GM23338 (cell line): ENCODE data around the gene TAGLN2. TPM values are rescaled to one million over a fixed set of nuclear protein-coding genes. Genes with fewer than 3 reads are reported as not detected.
A peak's percentile ranks its signal among the peaks of the same experiment; 100 is the strongest.

ENCODE experiments used
- ATAC-seq: fragments of 200-7000 bp; cut with Tn5 transposase; 3 replicates; pipeline ENCODE4 v1.9.1; 2020
- DNase-seq: peaks from one replicate; pipeline ENCODE4 v3.0.0-alpha.2; 2015; ENCODE audit warnings: low spot score
- H2AFZ ChIP-seq: fragments of 200-600 bp; sonication (generic); 2 replicates; pipeline ENCODE4 v1.8.0; 2016; ENCODE audit warnings: antibody characterized with exemption, mild to moderate bottlenecking, moderate library complexity
- H3F3A ChIP-seq: fragments of 200-600 bp; sonication (generic); replicated peaks from 2 replicates; pipeline ENCODE4 v1.8.0; 2017; ENCODE audit warnings: antibody characterized with exemption, mixed run types, low read depth
- H3K27ac ChIP-seq: fragments of 200-600 bp; sonication (generic); 2 replicates; pipeline ENCODE4 v1.6.1; 2016; ENCODE audit warnings: low read depth
- H3K27me3 ChIP-seq: fragments of 200-600 bp; sonication (generic); 2 replicates; pipeline ENCODE4 v1.8.0; 2016; ENCODE audit warnings: mild to moderate bottlenecking, mixed run types, moderate library complexity; ENCODE audit not compliant: insufficient read depth
- H3K36me3 ChIP-seq: fragments of 200-600 bp; sonication (generic); 2 replicates; pipeline ENCODE4 v1.8.0; 2016; ENCODE audit warnings: mild to moderate bottlenecking; ENCODE audit not compliant: insufficient read depth
- H3K4me1 ChIP-seq: fragments of 200-600 bp; sonication (generic); 2 replicates; pipeline ENCODE4 v1.8.0; 2016; ENCODE audit warnings: mild to moderate bottlenecking, moderate library complexity; ENCODE audit not compliant: insufficient read depth
- H3K4me2 ChIP-seq: fragments of 200-600 bp; sonication (generic); 2 replicates; pipeline ENCODE4 v1.7.1; 2017; ENCODE audit warnings: mixed run types
- H3K4me3 ChIP-seq: fragments of 200-600 bp; sonication (generic); 2 replicates; pipeline ENCODE4 v1.6.1; 2016; ENCODE audit warnings: mixed run types
- H3K79me2 ChIP-seq: fragments of 200-600 bp; sonication (generic); replicated peaks from 2 replicates; pipeline ENCODE4 v1.8.0; 2017; ENCODE audit warnings: mild to moderate bottlenecking; ENCODE audit not compliant: insufficient read depth
- H3K9me2 ChIP-seq: fragments of 200-600 bp; sonication (generic); 2 replicates; pipeline ENCODE4 v1.8.0; 2017; ENCODE audit not compliant: insufficient read depth
- H4K20me1 ChIP-seq: fragments of 200-600 bp; sonication (generic); replicated peaks from 2 replicates; pipeline ENCODE4 v1.8.0; 2017; ENCODE audit warnings: mild to moderate bottlenecking; ENCODE audit not compliant: insufficient read depth
- H3K27ac Mint-ChIP-seq: 2 replicates; pipeline ENCODE4 v1.8.0; 2020; ENCODE audit warnings: inconsistent platforms, mild to moderate bottlenecking, moderate library complexity, mixed read lengths
- H3K27me3 Mint-ChIP-seq: 3 replicates; pipeline ENCODE4 v1.8.0; 2022; ENCODE audit warnings: low read depth, mild to moderate bottlenecking, moderate library complexity, mixed read lengths, inconsistent platforms; ENCODE audit not compliant: insufficient read depth, poor library complexity
- H3K36me3 Mint-ChIP-seq: 3 replicates; pipeline ENCODE4 v1.8.0; 2021; ENCODE audit warnings: low read depth, mild to moderate bottlenecking, inconsistent platforms, moderate library complexity, mixed read lengths
- H3K4me1 Mint-ChIP-seq: 3 replicates; pipeline ENCODE4 v1.8.0; 2020; ENCODE audit warnings: mild to moderate bottlenecking, inconsistent platforms, mixed read lengths
- H3K4me3 Mint-ChIP-seq: 3 replicates; pipeline ENCODE4 v1.8.0; 2021; ENCODE audit warnings: moderate library complexity, mild to moderate bottlenecking, inconsistent platforms, mixed read lengths
- H3K9me3 Mint-ChIP-seq: 3 replicates; pipeline ENCODE4 v1.8.0; 2020; ENCODE audit warnings: moderate library complexity, mild to moderate bottlenecking, inconsistent platforms, mixed read lengths
- CREB1 ChIP-seq: fragments of 250-450 bp; sonication (Bioruptor Pico); IDR thresholded peaks from 2 replicates; pipeline ENCODE4 v1.5.0; 2020; ENCODE audit warnings: low read depth, mild to moderate bottlenecking, moderate library complexity
- EZH2 ChIP-seq: fragments of 200-600 bp; sonication (generic); IDR thresholded peaks from one replicate; pipeline ENCODE4 v1.8.0; 2017; ENCODE audit warnings: antibody characterized with exemption, mild to moderate bottlenecking, low read depth; ENCODE audit not compliant: unreplicated experiment
- NANOG ChIP-seq: IDR thresholded peaks from 2 replicates; pipeline ENCODE4 v1.6.1; 2016; ENCODE audit warnings: antibody characterized with exemption, borderline replicate concordance
- POLR2AphosphoS5 ChIP-seq: IDR thresholded peaks from 2 replicates; pipeline ENCODE4 v1.6.1; 2016; ENCODE audit warnings: antibody characterized with exemption, low read depth
- ZNF331 ChIP-seq: fragments of 250-450 bp; sonication (Bioruptor Pico); IDR thresholded peaks from 2 replicates; pipeline ENCODE4 v1.5.0; 2020; ENCODE audit warnings: low read depth, mild to moderate bottlenecking, moderate library complexity
- polyA plus RNA-seq: library from polyadenylated mRNA; unstranded; fragments of >200 nt; fragmentation: Nextera tagmentation; extraction: Ambion mirVana; gene quantifications from 2 replicates; pipeline ENCODE4 v1.2.1, GENCODE V29; 2016
- total RNA-seq: library from RNA; depleted of rRNA; stranded (reverse); fragments of >200 nt; shearing (Covaris generic); gene quantifications from 2 replicates; pipeline ENCODE4 v1.2.3, GENCODE V29; 2014
- TF ChIP-seq, protein P1 (sequence below): IDR thresholded peaks from one replicate; pipeline ENCODE4 v1.6.1; 2018; ENCODE audit warnings: antibody characterized with exemption; ENCODE audit not compliant: unreplicated experiment
- TF ChIP-seq, protein P2 (sequence below): fragments of 250-450 bp; sonication (Bioruptor Pico); IDR thresholded peaks from 2 replicates; pipeline ENCODE4 v1.5.0; 2020; ENCODE audit warnings: mild to moderate bottlenecking, moderate library complexity

The TAGLN2 gene
- total and polyA plus RNA-seq, 2 experiments from 2014 or later = 58.2 to 60.1 TPM

DNA sequence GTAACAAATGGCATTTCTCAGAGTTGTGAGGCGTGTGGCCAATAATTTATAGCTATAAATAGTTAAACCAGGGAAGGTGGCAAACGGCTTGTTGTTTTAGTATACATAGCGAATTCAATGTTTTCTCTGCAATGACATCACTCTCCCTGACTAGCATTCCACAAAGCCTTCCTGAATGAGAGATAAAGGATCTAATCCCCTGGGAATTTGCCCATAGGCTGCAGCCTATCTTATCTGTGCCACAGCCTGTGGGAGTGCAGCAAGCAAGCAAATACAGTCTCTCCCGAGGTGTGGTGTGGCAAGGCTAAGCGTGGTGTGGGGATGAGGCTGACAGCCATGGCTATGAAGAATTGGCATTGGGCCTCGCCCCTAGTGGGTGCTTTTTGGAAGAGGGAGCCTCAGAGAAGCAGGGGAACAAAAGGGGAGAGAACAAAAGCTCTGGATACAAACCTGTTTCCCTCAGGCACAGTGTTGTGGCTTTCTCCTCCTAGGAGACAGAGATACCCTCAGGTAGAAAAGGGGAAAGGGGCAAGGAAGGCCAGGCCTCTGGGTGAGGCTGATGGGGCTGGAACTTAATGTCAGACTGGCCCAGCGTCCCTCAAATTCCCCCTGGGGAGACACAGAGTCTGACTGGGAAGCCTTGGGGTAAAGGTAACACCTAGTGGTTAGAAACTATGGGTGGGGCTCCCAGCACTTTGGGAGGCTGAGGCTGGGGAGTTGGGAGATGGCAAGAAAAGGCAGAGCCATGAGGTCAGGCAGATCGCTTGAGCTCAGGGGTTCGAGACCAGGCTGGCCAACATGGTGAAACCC lies 8.9 kb downstream of the TAGLN2 start:
- H3K4me1 Mint-ChIP-seq = peaks cover 45% of the 10 kb centered on the region
- no peaks in the 10 kb centered on the region for H3K36me3 ChIP-seq

GRCh38 chr1:159915571-159916241 lies 9.6 kb downstream of the TAGLN2 start:
- TF ChIP-seq ZNF331 (no peak), CREB1 (CRISPR knock-in tag) (no peak), NANOG (no peak), POLR2AphosphoS5 (no peak), EZH2 (no peak)
- TF ChIP-seq, protein P1, sequence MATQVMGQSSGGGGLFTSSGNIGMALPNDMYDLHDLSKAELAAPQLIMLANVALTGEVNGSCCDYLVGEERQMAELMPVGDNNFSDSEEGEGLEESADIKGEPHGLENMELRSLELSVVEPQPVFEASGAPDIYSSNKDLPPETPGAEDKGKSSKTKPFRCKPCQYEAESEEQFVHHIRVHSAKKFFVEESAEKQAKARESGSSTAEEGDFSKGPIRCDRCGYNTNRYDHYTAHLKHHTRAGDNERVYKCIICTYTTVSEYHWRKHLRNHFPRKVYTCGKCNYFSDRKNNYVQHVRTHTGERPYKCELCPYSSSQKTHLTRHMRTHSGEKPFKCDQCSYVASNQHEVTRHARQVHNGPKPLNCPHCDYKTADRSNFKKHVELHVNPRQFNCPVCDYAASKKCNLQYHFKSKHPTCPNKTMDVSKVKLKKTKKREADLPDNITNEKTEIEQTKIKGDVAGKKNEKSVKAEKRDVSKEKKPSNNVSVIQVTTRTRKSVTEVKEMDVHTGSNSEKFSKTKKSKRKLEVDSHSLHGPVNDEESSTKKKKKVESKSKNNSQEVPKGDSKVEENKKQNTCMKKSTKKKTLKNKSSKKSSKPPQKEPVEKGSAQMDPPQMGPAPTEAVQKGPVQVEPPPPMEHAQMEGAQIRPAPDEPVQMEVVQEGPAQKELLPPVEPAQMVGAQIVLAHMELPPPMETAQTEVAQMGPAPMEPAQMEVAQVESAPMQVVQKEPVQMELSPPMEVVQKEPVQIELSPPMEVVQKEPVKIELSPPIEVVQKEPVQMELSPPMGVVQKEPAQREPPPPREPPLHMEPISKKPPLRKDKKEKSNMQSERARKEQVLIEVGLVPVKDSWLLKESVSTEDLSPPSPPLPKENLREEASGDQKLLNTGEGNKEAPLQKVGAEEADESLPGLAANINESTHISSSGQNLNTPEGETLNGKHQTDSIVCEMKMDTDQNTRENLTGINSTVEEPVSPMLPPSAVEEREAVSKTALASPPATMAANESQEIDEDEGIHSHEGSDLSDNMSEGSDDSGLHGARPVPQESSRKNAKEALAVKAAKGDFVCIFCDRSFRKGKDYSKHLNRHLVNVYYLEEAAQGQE = no peak
- TF ChIP-seq, protein P2, sequence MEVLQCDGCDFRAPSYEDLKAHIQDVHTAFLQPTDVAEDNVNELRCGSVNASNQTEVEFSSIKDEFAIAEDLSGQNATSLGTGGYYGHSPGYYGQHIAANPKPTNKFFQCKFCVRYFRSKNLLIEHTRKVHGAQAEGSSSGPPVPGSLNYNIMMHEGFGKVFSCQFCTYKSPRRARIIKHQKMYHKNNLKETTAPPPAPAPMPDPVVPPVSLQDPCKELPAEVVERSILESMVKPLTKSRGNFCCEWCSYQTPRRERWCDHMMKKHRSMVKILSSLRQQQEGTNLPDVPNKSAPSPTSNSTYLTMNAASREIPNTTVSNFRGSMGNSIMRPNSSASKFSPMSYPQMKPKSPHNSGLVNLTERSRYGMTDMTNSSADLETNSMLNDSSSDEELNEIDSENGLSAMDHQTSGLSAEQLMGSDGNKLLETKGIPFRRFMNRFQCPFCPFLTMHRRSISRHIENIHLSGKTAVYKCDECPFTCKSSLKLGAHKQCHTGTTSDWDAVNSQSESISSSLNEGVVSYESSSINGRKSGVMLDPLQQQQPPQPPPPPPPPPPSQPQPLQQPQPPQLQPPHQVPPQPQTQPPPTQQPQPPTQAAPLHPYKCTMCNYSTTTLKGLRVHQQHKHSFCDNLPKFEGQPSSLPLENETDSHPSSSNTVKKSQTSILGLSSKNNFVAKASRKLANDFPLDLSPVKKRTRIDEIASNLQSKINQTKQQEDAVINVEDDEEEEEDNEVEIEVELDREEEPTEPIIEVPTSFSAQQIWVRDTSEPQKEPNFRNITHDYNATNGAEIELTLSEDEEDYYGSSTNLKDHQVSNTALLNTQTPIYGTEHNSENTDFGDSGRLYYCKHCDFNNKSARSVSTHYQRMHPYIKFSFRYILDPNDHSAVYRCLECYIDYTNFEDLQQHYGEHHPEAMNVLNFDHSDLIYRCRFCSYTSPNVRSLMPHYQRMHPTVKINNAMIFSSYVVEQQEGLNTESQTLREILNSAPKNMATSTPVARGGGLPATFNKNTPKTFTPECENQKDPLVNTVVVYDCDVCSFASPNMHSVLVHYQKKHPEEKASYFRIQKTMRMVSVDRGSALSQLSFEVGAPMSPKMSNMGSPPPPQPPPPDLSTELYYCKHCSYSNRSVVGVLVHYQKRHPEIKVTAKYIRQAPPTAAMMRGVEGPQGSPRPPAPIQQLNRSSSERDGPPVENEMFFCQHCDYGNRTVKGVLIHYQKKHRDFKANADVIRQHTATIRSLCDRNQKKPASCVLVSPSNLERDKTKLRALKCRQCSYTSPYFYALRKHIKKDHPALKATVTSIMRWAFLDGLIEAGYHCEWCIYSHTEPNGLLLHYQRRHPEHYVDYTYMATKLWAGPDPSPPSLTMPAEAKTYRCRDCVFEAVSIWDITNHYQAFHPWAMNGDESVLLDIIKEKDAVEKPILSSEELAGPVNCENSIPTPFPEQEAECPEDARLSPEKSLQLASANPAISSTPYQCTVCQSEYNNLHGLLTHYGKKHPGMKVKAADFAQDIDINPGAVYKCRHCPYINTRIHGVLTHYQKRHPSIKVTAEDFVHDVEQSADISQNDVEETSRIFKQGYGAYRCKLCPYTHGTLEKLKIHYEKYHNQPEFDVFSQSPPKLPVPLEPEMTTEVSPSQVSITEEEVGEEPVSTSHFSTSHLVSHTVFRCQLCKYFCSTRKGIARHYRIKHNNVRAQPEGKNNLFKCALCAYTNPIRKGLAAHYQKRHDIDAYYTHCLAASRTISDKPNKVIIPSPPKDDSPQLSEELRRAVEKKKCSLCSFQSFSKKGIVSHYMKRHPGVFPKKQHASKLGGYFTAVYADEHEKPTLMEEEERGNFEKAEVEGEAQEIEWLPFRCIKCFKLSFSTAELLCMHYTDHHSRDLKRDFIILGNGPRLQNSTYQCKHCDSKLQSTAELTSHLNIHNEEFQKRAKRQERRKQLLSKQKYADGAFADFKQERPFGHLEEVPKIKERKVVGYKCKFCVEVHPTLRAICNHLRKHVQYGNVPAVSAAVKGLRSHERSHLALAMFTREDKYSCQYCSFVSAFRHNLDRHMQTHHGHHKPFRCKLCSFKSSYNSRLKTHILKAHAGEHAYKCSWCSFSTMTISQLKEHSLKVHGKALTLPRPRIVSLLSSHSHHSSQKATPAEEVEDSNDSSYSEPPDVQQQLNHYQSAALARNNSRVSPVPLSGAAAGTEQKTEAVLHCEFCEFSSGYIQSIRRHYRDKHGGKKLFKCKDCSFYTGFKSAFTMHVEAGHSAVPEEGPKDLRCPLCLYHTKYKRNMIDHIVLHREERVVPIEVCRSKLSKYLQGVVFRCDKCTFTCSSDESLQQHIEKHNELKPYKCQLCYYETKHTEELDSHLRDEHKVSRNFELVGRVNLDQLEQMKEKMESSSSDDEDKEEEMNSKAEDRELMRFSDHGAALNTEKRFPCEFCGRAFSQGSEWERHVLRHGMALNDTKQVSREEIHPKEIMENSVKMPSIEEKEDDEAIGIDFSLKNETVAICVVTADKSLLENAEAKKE (CRISPR knock-in tag) = no peak
- H4K20me1 ChIP-seq = no peaks in the 10 kb centered on the region
- no peaks in the 10 kb centered on the region for H3K27me3 ChIP-seq
- H3K27ac Mint-ChIP-seq = no peak overlapping the region
- peaks cover 50% of the 10 kb centered on the region for H3K4me1 Mint-ChIP-seq
- no peak overlapping the region for H3K4me2 ChIP-seq
- ATAC-seq (peak; percentile 7), DNase-seq (no peak)
- peaks cover 24% of the 10 kb centered on the region for H3K4me1 ChIP-seq
- H2AFZ ChIP-seq = no peak overlapping the region
- no peaks in the 10 kb centered on the region for H3K79me2 ChIP-seq
- H3K9me3 Mint-ChIP-seq = no peaks in the 10 kb centered on the region
- no peaks in the 10 kb centered on the region for H3K36me3 ChIP-seq
- no peak overlapping the region for H3K4me3 ChIP-seq
- H3K9me2 ChIP-seq = no peaks in the 10 kb centered on the region
- no peaks in the 10 kb centered on the region for H3F3A ChIP-seq
- no peak overlapping the region for H3K4me3 Mint-ChIP-seq
- peaks cover 11% of the 10 kb centered on the region for H3K36me3 Mint-ChIP-seq
- H3K27ac ChIP-seq = peak overlapping the region; percentile 16; the same call in 1 of the 2 replicates
- H3K27me3 Mint-ChIP-seq = peaks cover 22% of the 10 kb centered on the region

More for the DNA sequence above, 8.9 kb downstream of the TAGLN2 start:
- H4K20me1 ChIP-seq = no peaks in the 10 kb centered on the region
- H3K4me3 ChIP-seq = no peak overlapping the region
- Mint-ChIP-seq H3K27ac (peak overlapping the region; percentile 14; the same call in 1 of the 2 replicates), H3K27me3 (peaks cover 20% of the 10 kb centered on the region), H3K4me3 (no peak overlapping the region), H3K9me3 (no peaks in the 10 kb centered on the region), H3K36me3 (peaks cover 11% of the 10 kb centered on the region)
- no peaks in the 10 kb centered on the region for H3K79me2 ChIP-seq
- no peak for TF ChIP-seq ZNF331
- no peak overlapping the region for H2AFZ ChIP-seq
- no peaks in the 10 kb centered on the region for H3K9me2 ChIP-seq
- no peaks in the 10 kb centered on the region for H3F3A ChIP-seq
- ATAC-seq (peak; percentile 69), DNase-seq (peak; percentile 77)
- peak overlapping the region; percentile 85 for H3K27ac ChIP-seq
- peaks cover 17% of the 10 kb centered on the region for H3K4me1 ChIP-seq
- no peaks in the 10 kb centered on the region for H3K27me3 ChIP-seq
- H3K4me2 ChIP-seq = peak overlapping the region; percentile 48; the same call in 1 of the 2 replicates
